WI38 (cell line): ENCODE measurements around the gene MED14.

Experiments
- H3K4me3 ChIP-seq: 2 replicates; pipeline ENCODE4 v1.5.1; 2011; ENCODE audit warnings: low read depth, mild to moderate bottlenecking, control low read depth, low read length
- CTCF ChIP-seq: IDR thresholded peaks from 2 replicates; pipeline ENCODE4 v1.5.1; 2012; ENCODE audit warnings: low read depth, mild to moderate bottlenecking, control low read depth, low read length

Gene MED14

GRCh38 chrX:40623665-40624064 is 111.7 kb downstream of the MED14 start:
- no peak for TF ChIP-seq CTCF
- no peak overlapping the region for H3K4me3 ChIP-seq

GRCh38 chrX:40623139-40623536 is 112.2 kb downstream of the MED14 start, which contains the start of gene MPC1L:
Gene MPC1L, plus strand, starts transcription at chrX:40623428. Its CDS starts 138 bp downstream, at chrX:40623566.
- TF ChIP-seq CTCF = no peak
- no peak within 1 kb of the TSS for H3K4me3 ChIP-seq

GRCh38 chrX:40622479-40623138 is 112.7 kb downstream of the MED14 start:
- no peak for TF ChIP-seq CTCF
- H3K4me3 ChIP-seq = no peak overlapping the region

GRCh38 chrX:40617566-40617965 is 117.8 kb downstream of the MED14 start:
- TF ChIP-seq CTCF = no peak
- H3K4me3 ChIP-seq = no peak overlapping the region

- H3K4me3 ChIP-seq = no peak overlapping the region
- no peak for TF ChIP-seq CTCF
These were observed 119.4 kb downstream of the MED14 start for GRCh38 chrX:40615976-40616375.

- no peak for TF ChIP-seq CTCF
- H3K4me3 ChIP-seq = no peak overlapping the region
These were observed 122.8 kb downstream of the MED14 start for GRCh38 chrX:40612511-40612910.

- no peak for TF ChIP-seq CTCF
- H3K4me3 ChIP-seq = no peak overlapping the region
These were observed 128.0 kb downstream of the MED14 start for GRCh38 chrX:40607381-40607780.
